Left hindlimb (tissue), 1 donor: Measurements from ENCODE around the gene MVB12A.

Experiments
- DNase-seq: peaks from one replicate; pipeline ENCODE4 v3.0.0-alpha.2; 2018

The MVB12A gene

GRCh38 chr19:17419621-17420474 lies at the start of gene MVB12A:
MVB12A (plus strand) TSS chr19:17420047; CDS start chr19:17420136, 89 bp downstream.
- peak; percentile 99 for DNase-seq

- DNase-seq, result no peak
These were observed 42.8 kb upstream of the MVB12A start, which contains the start of gene PLVAP for GRCh38 chr19:17376935-17377600. PLVAP (minus strand) TSS chr19:17377342; CDS start chr19:17377288, 54 bp downstream.

- DNase-seq, result no peak
These were observed 41.6 kb upstream of the MVB12A start for GRCh38 chr19:17378271-17378670.

GRCh38 chr19:17379221-17379631 lies 40.6 kb upstream of the MVB12A start:
- no peak for DNase-seq

GRCh38 chr19:17380426-17381138 lies 39.3 kb upstream of the MVB12A start:
- no peak for DNase-seq

- DNase-seq, result peak; percentile 79
These were observed 33.8 kb upstream of the MVB12A start for GRCh38 chr19:17385878-17386611.

GRCh38 chr19:17389288-17389687 lies 30.6 kb upstream of the MVB12A start:
- no peak for DNase-seq

GRCh38 chr19:17389957-17390664 lies 29.7 kb upstream of the MVB12A start:
- no peak for DNase-seq

GRCh38 chr19:17390665-17391370 lies 29.0 kb upstream of the MVB12A start:
- DNase-seq, result peak; percentile 93

GRCh38 chr19:17391371-17392151 lies 28.3 kb upstream of the MVB12A start:
- no peak for DNase-seq

GRCh38 chr19:17393002-17393401 lies 26.8 kb upstream of the MVB12A start:
- peak; percentile 53 for DNase-seq

GRCh38 chr19:17393914-17394313 lies 25.9 kb upstream of the MVB12A start, which contains the start of gene CCDC194:
CCDC194 (minus strand) TSS chr19:17394196; CDS start chr19:17394158, 38 bp downstream.
- DNase-seq, result peak; percentile 60

- DNase-seq, result peak; percentile 62
These were observed 24.9 kb upstream of the MVB12A start for GRCh38 chr19:17394891-17395415.

GRCh38 chr19:17398902-17399527 lies 20.8 kb upstream of the MVB12A start:
- DNase-seq, result no peak

- DNase-seq, result no peak
These were observed 18.2 kb upstream of the MVB12A start for GRCh38 chr19:17401628-17402027.

GRCh38 chr19:17402982-17403855 lies 16.6 kb upstream of the MVB12A start:
- DNase-seq, result no peak

- DNase-seq, result no peak
These were observed 15.8 kb upstream of the MVB12A start for GRCh38 chr19:17404015-17404414.

GRCh38 chr19:17404621-17405249 lies 15.1 kb upstream of the MVB12A start:
- no peak for DNase-seq
